Thyroid gland (tissue), 4 donors: ENCODE data around the gene FXYD7. TPM values are rescaled to one million over a fixed set of nuclear protein-coding genes. Genes with fewer than 3 reads are reported as not detected.

Experiments
- DNase-seq, 2 donors: peaks; one replicate each; pipeline ENCODE4 v3.0.0-alpha.2; 2019
- H3K27ac ChIP-seq, 3 donors: fragments of 200-600 bp; sonication (generic); 1 replicate in 2 of 3; 2 replicates in 1 of 3; pipeline ENCODE4 v1.5.1; 2016 to 2019; ENCODE audit warnings: mild to moderate bottlenecking in 1 of 3, moderate library complexity in 1 of 3
- H3K27me3 ChIP-seq: fragments of 200-600 bp; sonication (generic); one replicate; pipeline ENCODE4 v1.5.1; 2019
- H3K36me3 ChIP-seq, 2 donors: fragments of 200-600 bp; sonication (generic); one replicate each; pipeline ENCODE4 v1.5.1; 2016 to 2019
- H3K4me1 ChIP-seq, 2 donors: fragments of 200-600 bp; sonication (generic); one replicate each; pipeline ENCODE4 v1.5.1; 2017 to 2019
- H3K4me3 ChIP-seq, 3 donors: fragments of 200-600 bp; sonication (generic); replicated peaks in 1 of 3; 1 replicate in 2 of 3; 2 replicates in 1 of 3; pipeline ENCODE4 v1.5.1; 2016; ENCODE audit warnings: mild to moderate bottlenecking in 1 of 3
- H3K9me3 ChIP-seq: fragments of 200-600 bp; sonication (generic); one replicate; pipeline ENCODE4 v1.5.1; 2017
- POLR2A ChIP-seq, 2 donors: fragments of 450-650 bp; IDR thresholded peaks; one replicate each; pipeline ENCODE4 v1.6.1; 2017; ENCODE audit warnings: antibody characterized with exemption in 2 of 2, mild to moderate bottlenecking in 2 of 2, moderate library complexity in 1 of 2
- WGBS, 2 donors: methylation state at CpG; one replicate each; pipeline ENCODE4 v1.1.5; 2017; 5-methylcytosine and 5-hydroxymethylcytosine counted together
- intact Hi-C: fragments of 100-400 bp; cut with DNase I; formaldehyde crosslinking; loops from one replicate; pipeline ENCODE4 v1.15.1; 2023
- total RNA-seq, 4 donors: library from RNA; depleted of rRNA; stranded (reverse); fragments of >200 nt; gene quantifications; one replicate each; pipeline ENCODE4 v1.2.3, GENCODE V29; 2016
- TF ChIP-seq, protein P1 (sequence below), 6 experiments: fragments of 200-600 bp in 3 of 6; fragments of 450-650 bp in 3 of 6; sonication (generic) in 3 of 6; IDR thresholded peaks; one replicate each; pipeline ENCODE4 v1.5.1; 2016 to 2019; ENCODE audit warnings: antibody characterized with exemption in 6 of 6, mild to moderate bottlenecking in 2 of 6, inconsistent platforms in 1 of 6, moderate library complexity in 1 of 6

The FXYD7 gene
- total RNA-seq, 4 donors from 2014 or later = 1.6 TPM; not detected in 3

GRCh38 chr19:35135389-35135909, 7.6 kb upstream of the FXYD7 start:
- Histone ChIP-seq H3K4me3 (no peak overlapping the region), H3K4me1 (peaks cover 0 to 4% of the 10 kb centered on the region in 2 donors), H3K27me3 (no peaks in the 10 kb centered on the region), H3K36me3 (no peaks in the 10 kb centered on the region), H3K27ac (peak overlapping the region in 1 of 3 donors; percentile 19), H3K9me3 (no peaks in the 10 kb centered on the region)
- TF ChIP-seq, protein P1, sequence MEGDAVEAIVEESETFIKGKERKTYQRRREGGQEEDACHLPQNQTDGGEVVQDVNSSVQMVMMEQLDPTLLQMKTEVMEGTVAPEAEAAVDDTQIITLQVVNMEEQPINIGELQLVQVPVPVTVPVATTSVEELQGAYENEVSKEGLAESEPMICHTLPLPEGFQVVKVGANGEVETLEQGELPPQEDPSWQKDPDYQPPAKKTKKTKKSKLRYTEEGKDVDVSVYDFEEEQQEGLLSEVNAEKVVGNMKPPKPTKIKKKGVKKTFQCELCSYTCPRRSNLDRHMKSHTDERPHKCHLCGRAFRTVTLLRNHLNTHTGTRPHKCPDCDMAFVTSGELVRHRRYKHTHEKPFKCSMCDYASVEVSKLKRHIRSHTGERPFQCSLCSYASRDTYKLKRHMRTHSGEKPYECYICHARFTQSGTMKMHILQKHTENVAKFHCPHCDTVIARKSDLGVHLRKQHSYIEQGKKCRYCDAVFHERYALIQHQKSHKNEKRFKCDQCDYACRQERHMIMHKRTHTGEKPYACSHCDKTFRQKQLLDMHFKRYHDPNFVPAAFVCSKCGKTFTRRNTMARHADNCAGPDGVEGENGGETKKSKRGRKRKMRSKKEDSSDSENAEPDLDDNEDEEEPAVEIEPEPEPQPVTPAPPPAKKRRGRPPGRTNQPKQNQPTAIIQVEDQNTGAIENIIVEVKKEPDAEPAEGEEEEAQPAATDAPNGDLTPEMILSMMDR (IDR thresholded peaks at IDR 0.05) = peak; percentile 42 to 79 (median 68)
- no peak for TF ChIP-seq POLR2A (IDR thresholded peaks at IDR 0.05)
- DNase-seq = peak; percentile 43 to 49
- WGBS, 2 donors = 0% methylated on average over 2 to 3 of the region's 7 CpGs
- intact Hi-C loops = no loop called here

GRCh38 chr19:35136231-35136630, 6.8 kb upstream of the FXYD7 start:
- TF ChIP-seq, protein P1 (IDR thresholded peaks at IDR 0.05) = no peak
- TF ChIP-seq POLR2A (IDR thresholded peaks at IDR 0.05) = no peak
- Histone ChIP-seq H3K9me3 (no peaks in the 10 kb centered on the region), H3K4me1 (peaks cover 0 to 4% of the 10 kb centered on the region in 2 donors), H3K36me3 (no peaks in the 10 kb centered on the region), H3K4me3 (no peak overlapping the region), H3K27me3 (no peaks in the 10 kb centered on the region), H3K27ac (no peak overlapping the region)
- DNase-seq = no peak
- intact Hi-C loops = no loop called here
- 75 to 89% methylated on average over 8 to 11 of the region's 11 CpGs for whole genome bisulfite sequencing, 2 donors

GRCh38 chr19:35136977-35137702, 5.9 kb upstream of the FXYD7 start:
- no peaks in the 10 kb centered on the region for H3K36me3 ChIP-seq
- H3K4me1 ChIP-seq = peaks cover 4 to 12% of the 10 kb centered on the region in 2 donors
- DNase-seq = no peak
- H3K9me3 ChIP-seq = no peaks in the 10 kb centered on the region
- H3K27me3 ChIP-seq = no peaks in the 10 kb centered on the region
- H3K4me3 ChIP-seq = no peak overlapping the region
- intact Hi-C loops = no loop called here
- H3K27ac ChIP-seq = no peak overlapping the region
- 65 to 70% methylated on average over 7 to 9 of the region's 9 CpGs for WGBS, 2 donors
- TF ChIP-seq, protein P1 (IDR thresholded peaks at IDR 0.05) = no peak
- TF ChIP-seq POLR2A (IDR thresholded peaks at IDR 0.05) = no peak

DNA sequence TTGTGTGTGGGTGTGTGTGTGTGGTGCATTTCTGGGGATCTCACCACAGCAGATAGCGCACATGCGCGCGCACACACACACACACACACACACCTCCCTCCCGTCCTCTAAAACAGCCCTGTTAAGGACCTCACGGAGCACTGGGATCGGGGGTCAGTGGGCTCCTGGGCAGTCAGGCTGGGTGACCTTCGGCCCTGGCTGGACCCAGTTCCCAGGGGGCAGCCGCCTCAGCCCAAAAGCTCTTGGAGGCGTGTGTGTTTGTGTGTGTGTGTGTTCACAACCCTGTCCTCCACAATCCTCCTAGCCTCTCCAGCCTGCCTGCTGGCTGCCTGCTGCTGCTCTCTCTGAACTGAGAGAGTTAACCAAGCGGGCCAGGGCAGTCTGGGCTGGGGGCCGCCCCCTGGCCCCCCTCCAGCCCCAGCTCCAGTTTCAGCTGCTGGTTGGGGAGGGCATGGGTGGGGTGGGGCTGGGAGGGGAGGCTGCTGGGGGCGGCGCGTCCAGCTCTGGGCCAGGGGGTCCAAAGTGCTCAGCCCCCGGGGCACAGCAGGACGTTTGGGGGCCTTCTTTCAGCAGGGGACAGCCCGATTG, 4.7 kb upstream of the FXYD7 start, which contains the start of gene FXYD1:
TSS of gene FXYD1 (plus strand) at position 520 of the 588 bp plus-strand sequence. CDS start 1,256 bp downstream, outside the sequence.
- Histone ChIP-seq H3K4me1 (peaks cover 4 to 21% of the 10 kb centered on the region in 2 donors), H3K9me3 (no peaks in the 10 kb centered on the region), H3K27ac (peak within 1 kb of the TSS; percentile 58 to 75 (median 73)), H3K4me3 (peak within 1 kb of the TSS in 1 of 3 donors; percentile 0), H3K27me3 (no peaks in the 10 kb centered on the region), H3K36me3 (no peaks in the 10 kb centered on the region)
- 50 to 58% methylated on average over 12 to 16 of the region's 18 CpGs for WGBS, 2 donors
- DNase-seq = no peak
- intact Hi-C loops = no loop called here
- TF ChIP-seq POLR2A (IDR thresholded peaks at IDR 0.05) = no peak
- TF ChIP-seq, protein P1 (IDR thresholded peaks at IDR 0.05) = no peak
